ENCODE data around the gene CTIF.

CTIF gene

DNA sequence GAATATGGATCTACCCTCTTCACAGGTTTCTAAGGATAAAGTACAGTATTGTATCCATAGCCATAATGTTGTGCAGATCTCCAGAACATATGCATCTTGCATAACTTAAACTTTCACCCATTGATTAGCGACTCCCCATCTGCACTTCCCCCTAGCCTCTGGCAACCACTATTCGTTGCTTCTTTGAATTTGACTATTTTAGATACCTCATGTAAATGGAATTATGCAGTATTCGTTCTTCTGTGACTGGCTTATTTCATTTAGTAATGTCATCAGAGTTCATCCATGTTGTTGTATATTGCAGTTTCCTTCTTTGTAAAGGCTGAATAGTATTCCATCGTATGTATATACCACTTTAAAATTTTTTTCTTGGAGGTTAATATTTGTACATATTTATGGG is 283.0 kb downstream of the CTIF start:
- TF ChIP-seq EZH2phosphoT487 (conservative IDR thresholded peaks at IDR 0.05; ENCODE audit: low read length), result no peak
- TF ChIP-seq, protein P1, sequence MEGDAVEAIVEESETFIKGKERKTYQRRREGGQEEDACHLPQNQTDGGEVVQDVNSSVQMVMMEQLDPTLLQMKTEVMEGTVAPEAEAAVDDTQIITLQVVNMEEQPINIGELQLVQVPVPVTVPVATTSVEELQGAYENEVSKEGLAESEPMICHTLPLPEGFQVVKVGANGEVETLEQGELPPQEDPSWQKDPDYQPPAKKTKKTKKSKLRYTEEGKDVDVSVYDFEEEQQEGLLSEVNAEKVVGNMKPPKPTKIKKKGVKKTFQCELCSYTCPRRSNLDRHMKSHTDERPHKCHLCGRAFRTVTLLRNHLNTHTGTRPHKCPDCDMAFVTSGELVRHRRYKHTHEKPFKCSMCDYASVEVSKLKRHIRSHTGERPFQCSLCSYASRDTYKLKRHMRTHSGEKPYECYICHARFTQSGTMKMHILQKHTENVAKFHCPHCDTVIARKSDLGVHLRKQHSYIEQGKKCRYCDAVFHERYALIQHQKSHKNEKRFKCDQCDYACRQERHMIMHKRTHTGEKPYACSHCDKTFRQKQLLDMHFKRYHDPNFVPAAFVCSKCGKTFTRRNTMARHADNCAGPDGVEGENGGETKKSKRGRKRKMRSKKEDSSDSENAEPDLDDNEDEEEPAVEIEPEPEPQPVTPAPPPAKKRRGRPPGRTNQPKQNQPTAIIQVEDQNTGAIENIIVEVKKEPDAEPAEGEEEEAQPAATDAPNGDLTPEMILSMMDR (IDR thresholded peaks at IDR 0.05; ENCODE audit: insufficient read depth, low read length, poor library complexity, severe bottlenecking), result no peak
- H3K9ac ChIP-seq (ENCODE audit: low read length), result no peak overlapping the region
- no peak overlapping the region for H2AFZ ChIP-seq (ENCODE audit: low read depth, low read length, severe bottlenecking)
- H3F3A ChIP-seq (ENCODE audit: insufficient read depth), result no peaks in the 10 kb centered on the region
- H3K79me2 ChIP-seq (ENCODE audit: insufficient read depth, low read length), result no peaks in the 10 kb centered on the region
- H3K4me2 ChIP-seq (ENCODE audit: low read depth, low read length, poor library complexity, severe bottlenecking), result no peak overlapping the region
- H3K9me2 ChIP-seq (replicated peaks; ENCODE audit: insufficient read depth, low read length), result no peaks in the 10 kb centered on the region
- no peaks in the 10 kb centered on the region for H4K20me1 ChIP-seq (ENCODE audit: low read depth, low read length)
- H3K9me3 ChIP-seq (ENCODE audit: insufficient read depth, low read length), result no peaks in the 10 kb centered on the region
- no peaks in the 10 kb centered on the region for H3K27me3 ChIP-seq (ENCODE audit: low read length)
- no peak overlapping the region for H3K27ac ChIP-seq (ENCODE audit: low read depth, low read length)
- H3K4me3 ChIP-seq (ENCODE audit: insufficient read depth, low read length, poor library complexity, severe bottlenecking), result no peak overlapping the region
- no peaks in the 10 kb centered on the region for H3K36me3 ChIP-seq (ENCODE audit: low read length)

DNA sequence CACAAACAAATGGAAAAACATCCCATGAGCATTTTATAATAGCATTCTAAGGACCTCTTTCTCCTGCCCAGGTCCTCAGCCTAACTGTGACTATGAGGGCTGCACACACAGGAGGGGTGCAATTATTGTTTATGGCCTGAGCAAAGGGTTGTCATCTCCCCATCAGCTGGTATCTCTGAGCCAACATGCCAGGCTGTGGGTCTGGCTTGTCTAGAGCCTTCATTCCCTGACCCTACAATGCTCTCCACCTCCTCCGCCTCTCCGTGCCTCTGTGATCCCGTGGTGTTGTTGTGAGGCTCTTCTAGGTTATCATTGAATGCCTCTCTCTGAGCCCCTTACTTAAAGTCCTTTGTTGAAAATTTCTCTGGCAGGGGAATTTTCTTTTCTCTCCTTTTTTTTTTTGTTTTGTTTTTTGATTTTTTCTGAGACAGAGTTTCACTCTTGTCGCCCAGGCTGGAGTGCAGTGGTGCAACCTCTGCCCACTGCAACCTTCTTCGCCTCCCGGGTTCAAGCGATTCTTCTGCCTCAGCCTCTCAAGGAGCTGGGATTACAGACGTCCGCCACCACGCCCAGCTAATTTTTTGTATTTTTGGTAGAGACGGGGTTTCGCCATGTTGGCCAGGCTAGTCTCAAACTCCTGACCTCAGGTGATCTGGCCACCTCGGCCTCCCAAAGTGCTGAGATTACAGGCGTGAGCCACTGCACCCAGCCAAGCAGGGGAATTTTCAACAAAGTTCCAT is 285.6 kb downstream of the CTIF start:
- TF ChIP-seq EZH2phosphoT487 (conservative IDR thresholded peaks at IDR 0.05; ENCODE audit: low read length), result no peak
- TF ChIP-seq, protein P1 (IDR thresholded peaks at IDR 0.05; ENCODE audit: insufficient read depth, low read length, poor library complexity, severe bottlenecking), result no peak
- Histone ChIP-seq H3K36me3 (ENCODE audit: low read length) (no peaks in the 10 kb centered on the region), H2AFZ (ENCODE audit: low read depth, low read length, severe bottlenecking) (no peak overlapping the region), H3K27me3 (ENCODE audit: low read length) (no peaks in the 10 kb centered on the region), H3K9me3 (ENCODE audit: insufficient read depth, low read length) (no peaks in the 10 kb centered on the region), H3K4me2 (ENCODE audit: low read depth, low read length, poor library complexity, severe bottlenecking) (no peak overlapping the region), H3K79me2 (ENCODE audit: insufficient read depth, low read length) (no peaks in the 10 kb centered on the region), H3K9me2 (replicated peaks; ENCODE audit: insufficient read depth, low read length) (no peaks in the 10 kb centered on the region), H3K4me3 (ENCODE audit: insufficient read depth, low read length, poor library complexity, severe bottlenecking) (no peak overlapping the region), H4K20me1 (ENCODE audit: low read depth, low read length) (no peaks in the 10 kb centered on the region), H3K27ac (ENCODE audit: low read depth, low read length) (no peak overlapping the region), H3K9ac (ENCODE audit: low read length) (no peak overlapping the region), H3F3A (ENCODE audit: insufficient read depth) (no peaks in the 10 kb centered on the region)

- Histone ChIP-seq H3K9ac (ENCODE audit: low read length) (no peak overlapping the region), H3K9me2 (replicated peaks; ENCODE audit: insufficient read depth, low read length) (no peaks in the 10 kb centered on the region), H4K20me1 (ENCODE audit: low read depth, low read length) (no peaks in the 10 kb centered on the region), H3K27ac (ENCODE audit: low read depth, low read length) (no peak overlapping the region), H2AFZ (ENCODE audit: low read depth, low read length, severe bottlenecking) (no peak overlapping the region), H3F3A (ENCODE audit: insufficient read depth) (no peaks in the 10 kb centered on the region), H3K79me2 (ENCODE audit: insufficient read depth, low read length) (no peaks in the 10 kb centered on the region), H3K27me3 (ENCODE audit: low read length) (no peaks in the 10 kb centered on the region), H3K4me3 (ENCODE audit: insufficient read depth, low read length, poor library complexity, severe bottlenecking) (no peak overlapping the region), H3K9me3 (ENCODE audit: insufficient read depth, low read length) (no peaks in the 10 kb centered on the region), H3K36me3 (ENCODE audit: low read length) (no peaks in the 10 kb centered on the region), H3K4me2 (ENCODE audit: low read depth, low read length, poor library complexity, severe bottlenecking) (no peak overlapping the region)
- TF ChIP-seq, protein P1 (IDR thresholded peaks at IDR 0.05; ENCODE audit: insufficient read depth, low read length, poor library complexity, severe bottlenecking), result no peak
- TF ChIP-seq EZH2phosphoT487 (conservative IDR thresholded peaks at IDR 0.05; ENCODE audit: low read length), result no peak
Measured at GRCh38 chr18:48825101-48825745, 286.4 kb downstream of the CTIF start.
